Stimulated activated CD4-positive, alpha-beta T cell treated with anti-CD3 and anti-CD28 coated beads, Interleukin-1b, Interleukin-23, amount 100 ng/mL, for 4 hours (primary cell): ENCODE results near the gene TMEM26.

Source experiments
- DNase-seq, 2 donors: peaks; one replicate each; pipeline ENCODE4 v3.0.0-alpha.2; 2020; ENCODE audit warnings: low read depth in 2 of 2

Gene TMEM26

DNA sequence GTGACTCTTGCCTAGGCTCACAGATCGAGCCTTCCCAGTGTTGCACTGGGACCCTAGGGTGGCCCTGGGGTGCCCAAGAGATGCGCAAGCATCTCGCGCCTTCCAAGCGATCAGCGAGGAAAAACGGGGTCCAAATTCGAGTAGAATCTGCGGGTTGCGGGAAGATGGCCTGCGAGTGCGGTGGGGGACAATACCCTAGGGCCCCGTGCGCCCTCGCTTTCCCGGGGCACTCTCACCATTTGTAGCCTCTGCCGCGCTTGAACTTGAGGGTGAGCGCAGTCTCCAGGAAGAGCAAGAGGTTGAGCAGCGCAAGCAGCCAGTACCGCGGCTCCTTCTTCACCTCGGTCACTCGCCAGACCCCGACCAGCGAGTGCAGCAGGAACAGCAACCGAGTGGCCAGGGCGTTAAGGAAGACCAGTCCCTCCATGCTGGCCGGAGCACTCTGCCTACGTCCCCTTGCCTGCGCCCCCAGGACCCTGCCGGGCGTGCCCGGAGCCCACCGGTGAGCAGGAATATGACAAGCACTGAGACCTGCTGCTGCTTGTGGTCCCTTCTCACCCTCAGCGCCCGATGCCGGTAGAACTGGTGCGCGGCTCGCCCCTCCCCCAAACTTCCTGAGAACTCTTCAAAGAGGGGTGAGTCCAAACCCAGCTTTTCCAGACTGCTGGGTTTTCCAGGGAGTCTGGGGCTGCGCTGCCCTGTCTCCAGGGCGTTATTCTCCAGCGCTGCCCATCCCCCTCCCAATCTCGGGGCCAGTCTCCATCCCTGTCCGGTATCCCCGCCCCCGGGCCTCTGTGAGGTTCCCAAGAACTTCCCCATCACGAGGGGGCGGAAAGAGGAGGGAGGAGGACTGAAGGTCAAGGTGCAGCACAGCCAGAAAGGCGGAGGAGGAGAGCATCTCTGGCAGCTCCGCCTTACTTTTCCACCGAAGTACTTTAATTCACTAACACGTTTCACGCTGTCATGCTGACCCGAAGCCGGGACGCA, at the start of gene TMEM26:
TSS of gene TMEM26 (minus strand) at position 727 of the 987 bp plus-strand sequence. CDS start at position 427, 300 bp downstream.
- DNase-seq = no peak

DNA sequence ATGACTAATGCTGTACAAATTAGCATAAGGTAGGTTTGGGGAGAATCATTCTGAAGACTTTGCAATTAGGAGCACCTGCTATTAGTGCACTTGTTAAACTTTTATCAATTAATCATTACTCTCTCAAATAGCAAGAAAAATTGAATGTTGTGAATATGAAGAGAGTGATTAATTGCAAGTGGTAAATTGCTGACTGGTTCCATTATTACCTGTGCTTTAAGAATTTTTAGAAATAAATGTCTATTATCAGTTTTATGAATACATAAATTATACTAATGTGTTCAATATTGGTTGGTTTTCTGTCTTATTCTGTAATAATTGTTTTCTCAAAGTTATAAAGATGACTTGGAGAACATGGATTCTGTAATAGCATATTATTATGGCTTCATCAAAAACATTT, 47.3 kb upstream of the TMEM26 start:
- no peak for DNase-seq

DNA sequence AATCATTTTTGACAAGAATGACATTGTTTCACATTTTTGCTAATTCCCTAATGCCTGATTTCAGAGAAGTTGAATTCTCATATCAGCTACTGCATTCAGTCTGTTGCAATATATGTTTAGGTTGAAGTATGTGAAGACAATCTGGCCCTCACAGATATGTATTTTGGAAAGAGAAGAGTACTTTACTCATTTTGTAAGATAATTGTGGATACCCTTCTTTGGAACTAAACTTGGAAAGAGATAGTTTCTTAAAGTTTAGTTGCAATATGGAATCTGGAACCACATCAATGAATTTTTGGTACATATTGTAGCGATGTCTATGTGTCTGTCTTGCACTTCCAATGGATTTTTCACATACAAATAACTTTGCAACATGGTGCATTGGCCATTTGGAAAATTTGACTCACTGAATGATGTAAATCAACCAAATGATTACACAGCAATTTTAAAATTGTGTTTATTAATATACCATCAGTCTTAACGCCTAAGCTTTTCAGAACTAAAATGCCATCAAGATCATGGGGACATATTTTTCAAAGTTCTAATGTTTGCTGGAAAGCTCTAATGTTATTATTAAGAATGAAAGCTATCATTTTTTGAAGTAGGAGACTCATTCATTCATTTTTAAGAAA, 39.3 kb upstream of the TMEM26 start:
- DNase-seq = no peak

DNA sequence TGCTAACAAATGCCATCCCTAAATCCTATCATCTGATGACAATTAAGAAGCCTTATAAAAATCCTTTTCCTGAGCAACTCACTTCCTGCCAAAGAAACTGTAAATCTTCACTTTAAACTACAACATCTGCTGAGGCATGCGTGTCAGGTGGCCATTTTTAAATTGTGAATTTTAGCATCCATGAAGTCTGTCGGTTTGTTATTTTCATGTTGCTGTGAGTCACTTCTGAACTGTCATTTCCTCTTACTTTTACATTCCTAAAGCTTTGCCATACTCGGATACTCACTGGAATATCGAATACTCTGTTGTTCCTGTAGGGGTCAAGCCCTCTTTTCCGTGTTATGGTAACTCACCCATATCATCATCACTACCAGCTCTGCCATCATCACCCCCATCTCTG, 34.3 kb upstream of the TMEM26 start:
- no peak for DNase-seq

DNA sequence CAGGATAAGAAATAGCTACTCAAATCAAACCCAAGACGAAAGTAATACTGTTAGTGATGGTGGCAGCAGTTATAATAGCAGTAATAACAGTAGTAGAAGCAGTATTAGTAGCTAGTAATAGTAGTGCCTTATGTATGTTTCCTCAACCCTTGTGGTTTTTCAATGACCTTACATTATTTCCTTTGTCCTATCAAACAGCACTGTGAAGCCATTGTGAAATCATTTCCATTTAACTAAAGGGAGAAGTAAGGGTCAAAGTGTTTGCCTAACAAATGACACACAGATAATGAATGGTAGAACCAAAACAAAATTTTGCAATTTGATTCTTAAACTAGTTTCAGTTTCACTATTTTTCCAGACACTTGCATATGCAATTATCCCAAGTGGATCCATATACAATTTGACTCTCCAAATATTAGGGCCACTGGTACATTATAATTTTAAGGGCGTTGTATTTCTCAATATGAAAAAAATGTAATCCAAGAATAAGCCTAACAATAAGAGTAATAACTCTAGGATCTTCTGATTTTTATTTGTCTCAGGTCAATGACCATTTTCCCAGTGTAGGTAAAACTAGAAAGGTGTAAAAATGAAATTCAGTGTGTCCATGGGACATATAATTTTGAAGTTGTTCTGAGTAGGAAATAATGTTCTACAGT, 33.7 kb upstream of the TMEM26 start:
- no peak for DNase-seq

DNA sequence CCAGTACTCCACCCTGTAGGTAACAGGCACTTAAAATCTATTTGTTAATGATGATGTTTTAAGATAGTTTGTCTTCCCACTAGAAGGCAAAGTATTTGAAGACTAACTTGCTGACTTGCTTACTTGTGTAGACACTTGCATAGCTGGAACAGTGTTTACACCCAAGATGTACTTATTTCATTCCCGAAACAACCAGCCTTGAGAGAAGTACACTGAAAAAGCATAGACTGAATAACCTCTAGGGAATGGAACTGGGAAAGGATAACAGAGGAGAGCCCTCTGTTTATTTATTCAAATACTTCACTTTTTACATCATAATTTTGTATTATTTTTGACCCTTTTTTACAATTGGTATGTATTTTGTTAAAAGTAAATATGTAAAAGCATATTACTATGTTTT, 33.1 kb upstream of the TMEM26 start:
- DNase-seq = no peak

DNA sequence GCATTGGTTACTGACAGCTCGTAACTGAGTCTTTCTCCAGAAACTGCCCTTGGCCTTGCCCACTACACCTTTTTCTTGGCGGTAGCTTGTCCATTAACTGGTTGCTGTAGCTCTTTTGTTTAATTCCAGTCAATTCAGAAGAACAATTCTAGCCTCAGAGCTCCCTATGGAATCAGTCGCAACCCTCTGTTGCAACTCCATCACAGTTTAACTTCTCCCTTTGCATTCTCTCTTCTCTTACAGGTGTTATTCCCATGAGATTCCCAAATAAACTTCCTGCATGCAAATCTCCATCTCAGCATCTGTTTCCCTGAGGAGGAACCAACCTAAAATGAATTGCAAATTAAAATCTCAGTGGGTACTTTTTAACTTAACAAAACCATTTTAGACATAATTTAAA, 28.4 kb upstream of the TMEM26 start:
- no peak for DNase-seq

DNA sequence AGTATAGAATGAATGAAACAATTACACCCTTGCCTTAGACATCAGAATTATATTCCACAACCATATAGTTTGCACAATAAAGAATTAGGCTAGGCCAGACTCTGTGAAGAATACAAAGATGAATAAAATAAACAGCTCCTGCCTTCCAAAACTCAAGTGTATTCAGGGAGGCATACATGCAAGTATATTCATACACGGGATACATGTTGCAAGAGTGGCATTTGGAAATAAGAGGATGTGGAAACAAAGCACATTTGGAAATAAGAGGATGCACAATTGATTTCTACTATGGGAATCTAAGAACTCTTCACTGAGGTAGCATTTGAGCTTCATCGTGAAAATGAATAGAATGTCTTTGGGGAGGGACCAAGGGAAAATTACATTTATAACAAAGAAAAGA, 27.0 kb upstream of the TMEM26 start:
- no peak for DNase-seq

DNA sequence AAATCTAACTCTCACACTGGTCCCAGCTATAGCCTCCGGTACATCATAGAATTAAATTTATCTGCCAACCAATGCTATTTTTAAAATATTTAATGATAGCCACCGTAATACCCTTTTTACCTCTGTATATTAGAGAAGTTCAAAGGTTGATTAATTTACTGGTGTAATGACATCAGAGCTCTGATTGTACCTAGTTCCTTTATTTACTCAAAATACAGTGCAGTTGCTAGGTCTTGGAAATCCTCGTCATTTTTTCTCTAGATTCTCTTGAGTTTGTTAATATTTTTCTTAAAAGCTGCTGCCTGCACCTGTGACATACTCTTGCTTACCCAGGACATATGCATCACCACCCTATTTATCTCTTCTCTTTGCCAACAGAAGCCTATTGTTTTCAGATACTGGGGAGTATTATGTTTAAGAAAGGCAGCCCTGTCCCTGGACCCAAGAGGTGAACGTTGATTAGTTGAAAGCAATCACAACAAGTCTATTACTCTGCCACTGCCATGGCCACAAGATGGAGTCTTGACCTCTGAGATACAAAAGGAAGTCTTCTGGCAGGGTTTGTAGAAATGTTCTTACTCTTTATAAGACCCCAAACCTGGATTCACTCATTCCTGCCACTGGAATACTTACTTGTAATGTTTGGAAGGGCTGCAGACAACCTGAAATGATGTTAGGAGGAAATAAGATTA, 25.6 kb upstream of the TMEM26 start:
- DNase-seq = no peak

DNA sequence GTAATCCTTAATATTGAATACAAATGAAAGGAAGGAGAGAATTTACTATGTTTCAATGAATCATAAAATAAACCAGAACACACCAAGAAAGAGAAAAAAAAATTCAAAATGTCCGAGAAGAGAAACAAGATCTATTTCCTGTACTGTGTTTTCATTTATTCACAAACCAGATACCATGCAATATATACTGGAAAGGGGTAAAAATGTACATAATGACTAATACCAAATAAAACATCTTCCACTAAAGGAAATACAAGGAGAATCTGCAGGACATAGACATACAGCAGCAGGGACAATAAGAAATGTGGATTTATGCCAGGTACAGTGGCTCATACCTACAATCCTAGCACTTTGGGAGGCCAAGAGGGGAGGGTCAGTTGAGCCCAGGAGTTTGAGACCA, 24.3 kb upstream of the TMEM26 start:
- no peak for DNase-seq

DNA sequence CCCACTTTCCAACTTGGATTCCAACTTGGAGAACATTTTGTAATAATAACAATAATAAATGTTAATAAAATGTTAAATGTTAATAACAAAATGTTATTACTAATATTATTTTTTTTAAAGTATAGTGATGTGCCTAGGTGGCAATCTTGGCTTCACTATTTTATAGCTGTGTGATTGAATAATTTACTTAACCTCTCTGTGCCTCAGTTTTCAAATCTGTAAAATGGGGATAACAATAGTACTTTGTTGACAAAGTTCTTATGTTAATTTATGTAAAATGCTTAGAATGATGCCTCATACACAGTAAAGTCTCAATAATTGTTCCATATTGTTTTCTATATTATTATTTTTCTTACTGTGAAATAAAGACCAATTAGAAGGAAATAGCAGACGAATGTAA, 23.3 kb upstream of the TMEM26 start:
- DNase-seq = no peak

DNA sequence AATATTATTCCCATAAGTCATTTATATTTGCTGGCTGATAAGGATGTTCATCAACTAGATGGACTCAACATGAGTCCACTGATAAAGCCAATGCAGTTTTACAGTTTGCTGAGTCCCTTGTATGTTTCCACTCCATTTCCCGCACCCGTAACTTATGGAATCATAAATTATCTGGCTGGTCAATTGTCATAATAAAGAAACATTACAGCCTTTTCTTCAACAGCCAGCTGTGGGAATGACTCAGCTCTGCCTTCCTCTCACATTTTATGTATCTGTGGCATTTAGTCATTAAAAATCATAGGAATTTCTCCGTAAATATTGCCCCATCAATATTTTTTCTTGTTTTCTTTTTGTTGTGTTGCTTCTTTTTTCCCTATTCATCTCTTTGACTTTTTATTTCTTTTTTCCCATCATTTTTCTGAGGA, 22.3 kb upstream of the TMEM26 start:
- no peak for DNase-seq

DNA sequence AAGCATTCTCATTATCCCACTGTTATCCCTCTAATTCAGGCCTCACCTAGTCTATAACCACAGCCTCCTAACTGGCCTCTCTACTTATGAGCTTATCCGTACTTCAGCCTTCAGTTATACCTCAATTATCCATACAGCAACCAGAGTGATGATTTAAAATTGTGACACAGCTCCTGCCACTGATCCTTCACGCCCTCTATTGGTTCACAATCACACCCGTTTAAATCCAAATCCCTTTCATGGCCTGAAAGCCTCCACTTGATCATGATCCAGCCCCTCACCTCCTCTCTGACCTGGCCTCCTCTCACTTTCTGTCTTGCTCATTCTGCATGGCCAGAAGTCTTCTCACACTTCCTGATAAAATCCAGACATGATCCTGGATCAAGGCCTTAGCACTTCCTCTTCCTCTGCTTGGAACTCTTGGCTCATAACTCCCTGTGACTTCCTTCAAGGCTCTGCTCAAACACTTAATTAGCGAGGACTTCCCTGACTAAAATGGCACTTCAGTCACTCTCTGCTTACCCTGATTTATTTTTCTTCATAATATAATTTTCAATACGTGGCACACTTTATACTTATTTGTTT, 19.0 kb upstream of the TMEM26 start:
- DNase-seq = no peak

DNA sequence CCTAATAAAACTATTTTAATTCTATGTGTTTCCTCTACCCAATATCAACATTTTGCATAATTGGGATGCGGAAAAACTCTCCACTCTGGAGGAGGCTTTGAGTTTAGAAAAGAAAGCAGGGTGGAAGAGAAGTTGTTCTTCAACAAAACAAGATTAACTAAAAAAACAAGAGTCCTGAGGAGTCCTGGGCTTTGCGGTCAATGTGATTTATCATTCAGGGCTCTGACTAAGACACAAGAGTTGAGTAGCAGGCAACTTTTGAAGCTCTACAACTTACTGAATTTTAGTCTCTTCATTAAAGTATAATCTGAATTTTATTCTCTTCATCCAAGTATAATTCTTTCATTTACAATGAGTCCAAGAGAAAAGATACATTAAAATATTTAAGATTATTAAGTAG, 18.3 kb upstream of the TMEM26 start:
- DNase-seq = no peak

DNA sequence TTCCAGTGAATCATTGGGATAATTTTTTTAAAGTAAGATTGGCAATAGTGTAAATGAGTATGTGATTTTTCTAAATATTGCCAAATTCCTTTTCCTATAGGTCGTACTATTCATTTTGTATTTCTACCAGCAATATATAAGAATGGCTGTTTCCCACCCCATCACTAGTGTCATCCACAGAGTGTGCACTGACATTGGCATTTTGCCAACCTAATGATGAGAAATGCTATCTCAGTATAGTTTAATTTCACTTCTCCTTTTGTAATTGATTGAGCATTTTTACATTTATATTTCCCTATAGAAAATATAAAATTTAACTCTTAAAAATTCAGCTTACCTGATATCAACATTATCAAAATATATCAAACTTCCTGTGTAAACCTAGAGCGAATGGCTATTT, 17.6 kb upstream of the TMEM26 start:
- no peak for DNase-seq

DNA sequence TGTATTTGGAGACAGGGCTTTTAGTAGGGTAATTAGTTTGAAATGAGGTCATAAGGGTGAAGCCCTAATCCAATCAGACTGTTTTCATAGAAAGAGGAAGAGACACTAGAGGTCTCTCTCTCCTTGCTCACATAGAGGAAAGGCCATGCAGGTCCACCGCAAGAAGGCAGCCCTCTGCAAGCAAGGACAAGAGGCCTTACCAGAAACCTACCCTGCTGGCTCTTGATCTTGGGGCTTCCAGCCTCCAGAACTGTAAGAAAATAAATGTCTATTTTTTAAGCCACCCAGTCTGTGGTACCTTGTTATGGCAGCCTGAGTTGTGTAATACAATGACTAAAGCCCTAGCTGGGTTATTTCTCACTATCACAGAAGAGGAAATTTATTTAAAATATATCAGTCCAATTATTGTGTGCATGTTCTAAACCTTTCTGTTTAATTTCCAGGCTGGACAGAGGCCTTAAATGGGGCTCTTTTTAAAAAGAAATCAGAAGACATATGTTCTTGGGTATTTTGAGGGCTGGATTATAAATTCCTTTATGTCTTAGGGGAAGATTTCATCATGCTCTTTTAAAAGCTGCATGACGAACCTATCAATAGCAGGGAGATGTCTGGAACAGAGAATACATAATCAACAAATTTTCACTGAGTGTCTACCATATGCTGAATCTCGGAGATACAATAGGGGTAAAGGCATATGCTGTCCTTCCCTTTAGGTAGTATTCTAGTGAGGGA, 12.9 kb upstream of the TMEM26 start:
- no peak for DNase-seq

DNA sequence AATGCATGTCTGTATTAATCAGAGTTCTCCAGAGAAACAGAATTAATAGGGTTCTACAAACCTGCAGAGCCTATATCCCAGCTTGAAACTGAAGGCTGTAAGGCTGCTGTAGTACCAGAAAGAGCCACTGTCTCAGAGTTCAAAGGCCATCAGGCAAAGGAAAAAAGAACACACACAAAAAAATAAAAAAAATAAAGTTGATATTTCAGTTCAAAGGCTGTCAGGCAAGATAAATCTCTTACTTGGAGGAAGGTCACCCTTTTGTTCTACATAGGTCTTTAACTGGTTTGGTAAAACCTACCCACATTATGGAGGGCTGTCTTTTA, 12.0 kb upstream of the TMEM26 start:
- no peak for DNase-seq

DNA sequence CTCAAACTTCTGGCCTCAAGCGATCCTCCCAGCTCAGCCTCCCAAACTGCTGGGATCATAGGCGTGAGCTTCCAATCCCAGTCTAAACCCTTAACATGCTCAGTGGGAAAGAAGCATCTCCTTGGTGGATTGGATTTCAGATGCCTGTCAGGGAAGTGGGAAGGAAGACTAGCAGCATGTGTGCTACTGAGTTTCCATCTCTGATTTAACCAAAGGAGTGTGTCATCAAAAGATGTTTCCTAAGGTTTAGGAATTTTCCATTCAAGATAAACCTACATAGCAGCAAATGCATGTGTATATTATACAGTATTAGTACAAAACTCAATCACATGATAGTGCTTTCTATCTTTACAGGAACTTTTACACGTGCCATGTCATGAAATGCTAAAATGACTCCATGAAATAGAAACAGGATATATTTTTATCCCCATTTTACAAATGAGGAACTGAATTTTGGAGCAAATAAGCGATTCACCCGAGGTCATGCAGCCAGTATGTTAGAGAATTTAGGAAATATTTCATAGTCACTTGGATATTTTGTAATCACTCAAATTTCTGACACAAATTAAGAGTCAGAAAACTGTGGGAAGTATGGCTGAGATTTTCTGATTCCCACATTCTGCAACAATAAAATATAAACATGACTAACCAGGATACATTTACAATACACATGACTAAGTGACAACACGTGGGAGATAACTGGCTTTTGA, 11.4 kb upstream of the TMEM26 start:
- no peak for DNase-seq

DNA sequence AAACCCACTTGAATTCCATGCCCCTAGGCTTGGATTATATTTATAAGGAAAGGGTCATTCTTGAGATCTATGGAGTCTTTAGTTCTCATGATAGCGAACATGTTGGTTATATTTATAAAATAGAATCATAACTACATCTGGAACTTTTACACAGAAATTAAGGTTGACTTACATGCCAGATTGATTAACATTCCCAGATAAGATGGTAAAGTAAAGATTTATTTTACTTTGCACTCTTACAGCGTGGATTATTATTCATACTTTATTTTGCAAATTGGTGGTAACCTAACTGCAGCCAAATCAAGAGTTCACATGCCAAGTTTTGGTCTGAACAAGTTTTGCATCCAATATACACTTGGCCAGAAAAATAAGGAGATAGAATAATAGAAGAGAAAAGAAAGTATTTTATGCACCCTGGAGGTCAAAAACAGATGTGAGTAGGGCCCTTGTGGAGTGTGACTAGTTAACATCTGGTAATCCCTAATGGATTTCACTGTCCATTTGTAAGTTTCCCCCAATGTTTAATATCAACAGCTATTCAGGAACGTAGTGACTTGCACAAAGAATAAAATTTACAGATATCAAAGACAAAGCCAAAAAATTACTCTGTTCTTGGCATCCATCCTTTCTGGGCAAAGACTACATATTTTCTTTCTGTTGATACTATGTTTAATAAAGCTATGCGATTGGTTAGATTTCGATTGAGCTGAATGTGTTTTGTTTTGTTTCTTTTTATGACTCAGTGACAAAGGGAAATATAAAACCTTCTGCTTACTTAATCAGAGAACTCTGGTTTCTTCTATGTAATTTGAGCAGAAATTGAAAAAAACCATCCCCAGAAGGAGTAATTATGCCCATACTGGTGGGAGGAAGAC, 10.1 kb upstream of the TMEM26 start:
- DNase-seq = no peak
